Coronary artery (tissue), 2 donors: Measurements from ENCODE around the gene KRTAP24-1.

Experiments
- DNase-seq: peaks from one replicate; pipeline ENCODE4 v3.0.0-alpha.2; 2017; ENCODE audit warnings: low spot score
- H3K27ac ChIP-seq, 2 donors: fragments of 200-600 bp; sonication (generic); one replicate each; pipeline ENCODE4 v1.5.1; 2016 to 2019
- H3K4me3 ChIP-seq: fragments of 200-600 bp; sonication (generic); 2 replicates; pipeline ENCODE4 v1.5.1; 2016; ENCODE audit warnings: mild to moderate bottlenecking, moderate library complexity
- TF ChIP-seq, protein P1 (sequence below): fragments of 200-600 bp; sonication (generic); IDR thresholded peaks from one replicate; pipeline ENCODE4 v1.5.1; 2019; ENCODE audit warnings: antibody characterized with exemption

Gene KRTAP24-1, protein sequence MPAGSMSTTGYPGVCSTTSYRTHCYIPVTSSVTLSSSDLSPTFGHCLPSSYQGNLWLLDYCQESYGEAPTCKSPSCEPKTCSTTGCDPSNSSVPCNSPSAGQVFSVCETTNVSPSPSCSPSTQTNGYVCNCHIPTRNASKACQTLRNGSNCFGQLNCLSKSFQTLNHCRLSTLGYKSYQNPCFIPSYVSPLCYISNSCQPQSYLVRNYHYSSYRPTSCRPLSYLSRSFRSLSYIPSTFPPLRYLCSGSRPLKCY

DNA sequence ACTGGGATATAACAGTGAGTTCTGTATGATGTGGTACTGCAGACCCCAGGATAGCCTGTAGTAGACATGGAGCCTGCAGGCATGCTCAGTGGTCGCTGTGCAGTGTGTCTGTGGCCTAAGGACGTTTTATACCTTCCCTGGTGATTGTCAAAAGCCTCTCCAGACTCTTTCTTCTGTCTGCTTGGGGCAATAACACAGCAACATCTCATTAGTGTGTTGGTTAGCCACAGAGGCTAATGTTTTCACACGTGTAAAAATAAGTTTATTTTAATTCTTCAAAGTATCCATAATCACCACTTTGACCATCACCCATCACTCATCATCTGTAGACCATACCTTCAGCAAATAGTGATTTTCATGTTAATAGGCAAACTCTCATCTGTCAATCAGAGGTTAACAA lies at the start of gene KRTAP24-1:
TSS of gene KRTAP24-1 (minus strand) at position 101 of the 400 bp plus-strand sequence. CDS start at position 83, 18 bp downstream.
- TF ChIP-seq, protein P1, sequence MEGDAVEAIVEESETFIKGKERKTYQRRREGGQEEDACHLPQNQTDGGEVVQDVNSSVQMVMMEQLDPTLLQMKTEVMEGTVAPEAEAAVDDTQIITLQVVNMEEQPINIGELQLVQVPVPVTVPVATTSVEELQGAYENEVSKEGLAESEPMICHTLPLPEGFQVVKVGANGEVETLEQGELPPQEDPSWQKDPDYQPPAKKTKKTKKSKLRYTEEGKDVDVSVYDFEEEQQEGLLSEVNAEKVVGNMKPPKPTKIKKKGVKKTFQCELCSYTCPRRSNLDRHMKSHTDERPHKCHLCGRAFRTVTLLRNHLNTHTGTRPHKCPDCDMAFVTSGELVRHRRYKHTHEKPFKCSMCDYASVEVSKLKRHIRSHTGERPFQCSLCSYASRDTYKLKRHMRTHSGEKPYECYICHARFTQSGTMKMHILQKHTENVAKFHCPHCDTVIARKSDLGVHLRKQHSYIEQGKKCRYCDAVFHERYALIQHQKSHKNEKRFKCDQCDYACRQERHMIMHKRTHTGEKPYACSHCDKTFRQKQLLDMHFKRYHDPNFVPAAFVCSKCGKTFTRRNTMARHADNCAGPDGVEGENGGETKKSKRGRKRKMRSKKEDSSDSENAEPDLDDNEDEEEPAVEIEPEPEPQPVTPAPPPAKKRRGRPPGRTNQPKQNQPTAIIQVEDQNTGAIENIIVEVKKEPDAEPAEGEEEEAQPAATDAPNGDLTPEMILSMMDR: no peak
- no peak within 1 kb of the TSS for H3K27ac ChIP-seq
- H3K4me3 ChIP-seq: no peak within 1 kb of the TSS
- no peak for DNase-seq

DNA sequence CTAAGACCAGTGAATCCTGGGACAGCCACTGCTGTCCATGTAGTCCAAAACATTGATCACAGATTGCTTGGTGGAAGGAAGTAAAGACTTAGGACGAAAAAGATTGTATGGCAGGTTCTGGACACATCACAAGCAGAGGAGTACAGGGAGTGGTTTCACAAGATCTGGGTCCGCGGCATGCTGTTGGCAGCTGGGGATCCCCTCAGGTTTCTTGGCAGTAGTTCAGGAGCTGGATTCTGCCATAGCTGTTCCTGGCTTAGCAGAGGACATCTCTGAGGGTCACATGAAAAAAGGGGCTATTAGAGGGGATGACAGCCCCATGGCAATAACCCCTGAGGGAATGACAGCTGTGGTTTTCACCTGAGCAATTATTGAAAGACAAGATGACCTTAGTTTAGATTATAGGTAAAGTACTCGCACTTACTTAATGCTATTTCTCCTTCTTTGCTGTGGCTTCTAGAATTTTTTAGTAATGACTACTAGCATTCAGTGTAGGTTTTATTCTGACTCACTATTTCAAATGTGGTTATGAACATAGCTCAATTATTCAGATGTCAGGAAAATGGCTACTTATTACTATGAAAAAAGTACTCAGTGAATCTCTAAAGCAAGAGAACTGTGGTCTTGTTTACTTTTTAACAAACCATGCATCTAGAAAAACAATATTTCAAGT lies 46.6 kb upstream of the KRTAP24-1 start:
- TF ChIP-seq, protein P1: no peak
- Histone ChIP-seq H3K4me3 (no peak overlapping the region), H3K27ac (no peak overlapping the region)
- no peak for DNase-seq

DNA sequence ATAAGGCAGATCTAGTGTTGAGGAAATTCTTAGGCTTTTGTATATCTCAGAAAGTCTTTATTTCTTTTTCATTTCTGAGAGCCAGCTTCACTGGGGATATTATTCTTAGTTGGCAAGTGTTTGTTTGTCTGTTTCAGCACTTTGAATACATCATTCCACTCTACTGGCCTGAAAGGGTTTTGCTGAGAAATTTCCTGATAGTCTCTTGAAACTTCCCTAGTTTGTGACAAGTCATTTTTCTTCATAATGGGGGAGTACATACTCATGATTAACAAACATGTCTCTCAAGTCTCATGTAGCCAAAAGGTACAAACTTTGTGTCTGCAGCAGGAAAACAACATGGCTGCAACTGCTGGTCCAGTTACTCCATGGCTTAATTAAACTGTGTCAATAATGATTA lies 43.6 kb upstream of the KRTAP24-1 start:
- DNase-seq: no peak
- no peak overlapping the region for H3K27ac ChIP-seq
- TF ChIP-seq, protein P1: no peak
- H3K4me3 ChIP-seq: no peak overlapping the region

DNA sequence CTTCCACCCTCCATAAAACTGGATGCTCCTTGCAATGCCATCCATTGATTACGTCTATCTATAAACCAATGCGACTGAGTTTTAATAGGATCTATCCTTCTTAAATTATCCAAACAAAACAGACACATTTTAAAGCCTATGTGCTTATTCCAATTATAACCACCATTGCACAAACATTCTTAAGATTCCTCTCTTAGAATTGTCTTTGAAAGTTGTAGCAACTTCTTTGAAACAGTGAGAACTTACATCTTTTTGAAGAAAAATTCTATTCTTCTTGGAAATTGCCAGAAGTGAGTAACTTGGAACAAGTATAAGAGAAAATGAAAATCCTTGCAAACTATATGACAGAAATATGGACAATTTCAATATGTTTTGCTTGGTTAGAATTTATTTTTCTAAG lies 37.5 kb upstream of the KRTAP24-1 start, which contains the start of gene KRTAP26-1:
TSS of gene KRTAP26-1 (minus strand) at position 101 of the 400 bp plus-strand sequence. CDS start 280 bp downstream, outside the sequence.
- no peak for DNase-seq
- H3K27ac ChIP-seq: peak within 1 kb of the TSS in 1 of 2 donors; percentile 33
- no peak within 1 kb of the TSS for H3K4me3 ChIP-seq
- TF ChIP-seq, protein P1: no peak

DNA sequence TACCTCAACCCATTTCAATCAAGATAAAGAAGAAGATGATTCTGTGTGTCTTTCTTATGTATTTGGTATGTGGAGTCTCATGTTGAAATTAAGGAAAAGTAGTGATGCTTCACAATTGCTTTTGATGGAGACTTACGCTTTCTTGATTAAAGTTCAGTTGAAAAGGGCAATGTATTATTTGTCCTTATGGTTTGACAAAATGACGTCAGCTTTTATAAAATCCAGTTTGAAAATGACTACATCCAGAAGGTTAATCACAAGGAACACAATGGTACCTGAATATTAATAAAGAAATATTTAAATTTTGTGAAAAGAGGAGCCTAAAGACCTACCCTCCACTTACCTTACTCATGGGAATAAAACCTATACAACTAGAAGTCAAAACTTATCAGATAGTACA lies 33.0 kb upstream of the KRTAP24-1 start:
- Histone ChIP-seq H3K4me3 (no peak overlapping the region), H3K27ac (no peak overlapping the region)
- TF ChIP-seq, protein P1: no peak
- DNase-seq: no peak

DNA sequence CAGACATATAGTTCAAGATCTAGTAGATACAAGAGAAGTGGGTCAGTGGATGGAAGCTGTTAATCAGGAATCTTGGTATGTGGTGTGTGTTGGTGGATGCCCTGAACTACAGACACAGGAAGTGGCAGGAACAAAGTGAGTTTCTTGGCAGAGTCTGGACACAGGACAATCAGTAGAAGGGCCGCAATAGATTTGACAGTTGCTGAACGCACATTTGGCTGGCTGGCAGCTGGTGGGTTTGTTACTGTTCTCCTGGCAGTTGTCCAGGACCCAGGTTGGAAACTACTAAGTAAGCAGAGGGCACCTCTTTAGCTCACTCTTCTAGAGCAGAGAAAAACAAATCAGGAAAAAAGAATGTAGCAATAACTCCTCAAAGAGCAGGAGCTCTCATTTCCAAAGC lies 24.1 kb upstream of the KRTAP24-1 start:
- TF ChIP-seq, protein P1: no peak
- H3K27ac ChIP-seq: no peak overlapping the region
- DNase-seq: no peak

DNA sequence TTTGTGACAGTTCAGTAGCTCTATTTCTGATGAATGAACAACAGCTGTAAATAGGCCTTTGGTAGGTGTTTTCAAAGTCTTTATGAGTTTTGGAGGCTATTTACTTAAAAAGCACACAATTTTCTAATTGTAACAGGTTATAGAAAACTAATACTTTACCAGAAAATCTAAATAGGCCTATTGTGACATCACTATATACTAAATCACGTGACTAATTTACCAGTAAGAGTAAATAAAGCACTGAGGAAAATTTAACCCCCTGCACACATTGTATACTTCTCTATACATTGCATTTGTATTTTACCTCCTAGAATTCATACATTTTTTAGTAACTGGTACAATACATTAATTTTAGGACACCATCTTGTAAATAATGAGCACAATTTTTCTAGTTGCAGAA lies 22.4 kb upstream of the KRTAP24-1 start:
- no peak overlapping the region for H3K27ac ChIP-seq
- TF ChIP-seq, protein P1: no peak
- no peak overlapping the region for H3K4me3 ChIP-seq
- DNase-seq: no peak

More for the DNA sequence above, 24.1 kb upstream of the KRTAP24-1 start:
- H3K4me3 ChIP-seq: no peak overlapping the region
